ENCODE measurements around the gene USP30. TPM values are rescaled to one million over a fixed set of nuclear protein-coding genes. Genes with fewer than 3 reads are reported as not detected.
A peak's percentile ranks its signal among the peaks of the same experiment; 100 is the strongest.

Gene USP30
- total and polyA plus RNA-seq, 11 donors: 7.1 to 29.9 (median 16.4) TPM

DNA sequence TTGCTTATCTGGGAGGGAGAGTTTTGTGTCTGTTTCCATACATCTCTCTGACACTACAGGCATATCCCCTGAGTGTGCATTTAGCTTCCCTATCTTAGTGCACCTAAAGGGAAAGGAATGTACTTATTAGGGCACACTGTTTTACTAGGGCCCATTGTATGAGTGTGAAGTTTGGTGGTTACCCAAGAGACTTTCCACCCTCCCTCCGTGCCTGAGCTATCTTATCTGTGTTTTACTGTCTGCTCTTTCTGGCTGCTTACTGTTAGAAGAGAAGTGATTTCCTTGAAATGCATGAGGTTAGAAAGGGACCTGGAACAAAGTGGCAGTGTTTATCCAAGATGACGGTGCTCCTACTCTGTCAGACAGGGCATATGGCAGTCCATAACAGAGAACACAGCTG lies 23.0 kb upstream of the USP30 start:
- no peaks in the 10 kb centered on the region for H3K9me3 ChIP-seq
- no peaks in the 10 kb centered on the region for H3K36me3 ChIP-seq
- 15 to 21% (median 20%) methylated on average over 2 of the region's 2 CpGs for WGBS, 4 donors
- no peak for DNase-seq
- ATAC-seq: peak in 2 of 4 donors; percentile 39 to 45
- H3K4me3 ChIP-seq: no peak overlapping the region
- H3K27me3 ChIP-seq: no peaks in the 10 kb centered on the region
- intact Hi-C loops (cut with DNase I): no loop called here
- peaks cover 0 to 5% (median 0%) of the 10 kb centered on the region in 12 donors for H3K4me1 ChIP-seq
- TF ChIP-seq POLR2A (IDR thresholded peaks at IDR 0.05): no peak
- TF ChIP-seq, protein P1, sequence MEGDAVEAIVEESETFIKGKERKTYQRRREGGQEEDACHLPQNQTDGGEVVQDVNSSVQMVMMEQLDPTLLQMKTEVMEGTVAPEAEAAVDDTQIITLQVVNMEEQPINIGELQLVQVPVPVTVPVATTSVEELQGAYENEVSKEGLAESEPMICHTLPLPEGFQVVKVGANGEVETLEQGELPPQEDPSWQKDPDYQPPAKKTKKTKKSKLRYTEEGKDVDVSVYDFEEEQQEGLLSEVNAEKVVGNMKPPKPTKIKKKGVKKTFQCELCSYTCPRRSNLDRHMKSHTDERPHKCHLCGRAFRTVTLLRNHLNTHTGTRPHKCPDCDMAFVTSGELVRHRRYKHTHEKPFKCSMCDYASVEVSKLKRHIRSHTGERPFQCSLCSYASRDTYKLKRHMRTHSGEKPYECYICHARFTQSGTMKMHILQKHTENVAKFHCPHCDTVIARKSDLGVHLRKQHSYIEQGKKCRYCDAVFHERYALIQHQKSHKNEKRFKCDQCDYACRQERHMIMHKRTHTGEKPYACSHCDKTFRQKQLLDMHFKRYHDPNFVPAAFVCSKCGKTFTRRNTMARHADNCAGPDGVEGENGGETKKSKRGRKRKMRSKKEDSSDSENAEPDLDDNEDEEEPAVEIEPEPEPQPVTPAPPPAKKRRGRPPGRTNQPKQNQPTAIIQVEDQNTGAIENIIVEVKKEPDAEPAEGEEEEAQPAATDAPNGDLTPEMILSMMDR (IDR thresholded peaks at IDR 0.05): no peak
- H3K27ac ChIP-seq: peak overlapping the region in 1 of 12 donors; percentile 17

GRCh38 chr12:109033239-109034196 lies 18.9 kb upstream of the USP30 start:
- ATAC-seq: no peak

GRCh38 chr12:109036975-109037374 lies 15.4 kb upstream of the USP30 start:
- Histone ChIP-seq H3K4me1 (no peaks in the 10 kb centered on the region), H3K27ac (no peak overlapping the region), H3K9me3 (peaks cover 0 to 38% (median 9%) of the 10 kb centered on the region in 12 donors), H3K27me3 (no peaks in the 10 kb centered on the region), H3K36me3 (no peaks in the 10 kb centered on the region), H3K4me3 (no peak overlapping the region)
- intact Hi-C loops (cut with DNase I): no loop called here
- WGBS, 4 donors: 0 to 91% (median 33%) methylated on average over 1 of the region's 1 CpG
- no peak for DNase-seq
- TF ChIP-seq POLR2A (IDR thresholded peaks at IDR 0.05): no peak
- TF ChIP-seq, protein P1 (IDR thresholded peaks at IDR 0.05): no peak
- no peak for ATAC-seq

More at GRCh38 chr12:109033239-109034196, 18.9 kb upstream of the USP30 start:
- intact Hi-C loops (cut with DNase I): no loop called here
- Histone ChIP-seq H3K36me3 (no peaks in the 10 kb centered on the region), H3K27ac (no peak overlapping the region), H3K4me3 (no peak overlapping the region), H3K9me3 (peaks cover 0 to 24% (median 6%) of the 10 kb centered on the region in 12 donors), H3K27me3 (no peaks in the 10 kb centered on the region), H3K4me1 (peaks cover 0 to 5% (median 0%) of the 10 kb centered on the region in 12 donors)
- no peak for TF ChIP-seq POLR2A (IDR thresholded peaks at IDR 0.05)
- TF ChIP-seq, protein P1 (IDR thresholded peaks at IDR 0.05): no peak
- DNase-seq: no peak
- 54 to 61% (median 58%) methylated on average over 7 of the region's 7 CpGs for WGBS, 4 donors

DNA sequence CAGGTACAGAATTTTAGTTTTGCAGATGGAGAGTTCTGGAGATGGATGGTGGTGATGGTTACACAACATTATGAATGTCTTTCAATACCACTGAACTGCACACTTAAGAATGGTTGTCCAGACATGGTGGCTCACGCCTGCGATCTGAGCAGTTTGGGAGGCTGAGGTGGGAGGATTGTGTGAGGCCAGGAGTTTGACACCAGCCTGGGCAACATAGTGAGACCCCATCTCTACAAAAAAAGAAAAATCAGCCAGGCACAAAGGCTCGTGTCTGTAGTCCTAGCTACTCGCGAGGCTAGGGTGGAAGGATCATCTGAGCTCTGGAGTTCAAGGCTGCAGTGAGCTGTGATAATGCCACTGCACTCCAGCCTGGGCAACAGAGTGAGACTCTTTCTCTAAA lies 8.1 kb upstream of the USP30 start:
- WGBS, 4 donors: 77 to 85% (median 79%) methylated on average over 5 of the region's 5 CpGs

More for the DNA sequence above, 8.1 kb upstream of the USP30 start:
- Histone ChIP-seq H3K36me3 (no peaks in the 10 kb centered on the region), H3K27me3 (peaks cover 0 to 6% (median 0%) of the 10 kb centered on the region in 9 donors), H3K4me1 (no peaks in the 10 kb centered on the region), H3K9me3 (peaks cover 0 to 12% (median 3%) of the 10 kb centered on the region in 12 donors), H3K27ac (no peak overlapping the region), H3K4me3 (no peak overlapping the region)
- DNase-seq (no peak), ATAC-seq (no peak)
- intact Hi-C loops (cut with DNase I): loop anchor here in 2 of 10 donors (10.0 kb wide), 2 partner anchors 179 to 841 kb away; partner anchors contain the start of gene GLTP (in 1 of the 2)
- TF ChIP-seq, protein P1 (IDR thresholded peaks at IDR 0.05): no peak
- TF ChIP-seq POLR2A (IDR thresholded peaks at IDR 0.05): no peak
